ENCODE measurements around the gene ACADM. TPM values are rescaled to one million over a fixed set of nuclear protein-coding genes. Genes with fewer than 3 reads are reported as not detected.

Gene ACADM
- total and polyA plus RNA-seq, 2 experiments from 2014 or later, result 37.7 to 52.8 TPM

DNA sequence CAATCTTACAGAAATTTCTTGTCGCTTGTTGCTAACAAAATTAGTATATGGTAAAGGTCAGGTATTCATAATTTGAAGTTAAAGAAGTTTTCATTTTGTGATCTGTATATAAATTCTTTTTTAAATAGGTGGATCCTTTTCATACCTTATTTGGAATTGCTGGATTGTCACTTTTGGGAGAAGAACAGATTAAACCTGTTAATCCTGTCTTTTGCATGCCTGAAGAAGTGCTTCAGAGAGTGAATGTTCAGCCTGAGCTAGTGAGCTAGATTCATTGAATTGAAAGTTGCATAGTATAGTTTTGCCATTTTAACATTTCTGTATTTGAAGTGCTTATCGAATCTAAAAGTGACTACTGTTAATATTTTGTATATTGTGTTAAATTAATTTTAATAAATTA lies 69.9 kb downstream of the ACADM start:
- Mint-ChIP-seq H3K27me3 (ENCODE audit: insufficient read depth, low read depth, poor library complexity) (peaks cover 5% of the 10 kb centered on the region), H3K4me1 (peaks cover 19% of the 10 kb centered on the region), H3K4me3 (no peak overlapping the region), H3K9me3 (no peaks in the 10 kb centered on the region; the same call in 2 of the 3 replicates), H3K36me3 (ENCODE audit: low read depth) (peaks cover 97% of the 10 kb centered on the region), H3K27ac (no peak overlapping the region)
- Histone ChIP-seq H3K27me3 (ENCODE audit: insufficient read depth) (no peaks in the 10 kb centered on the region), H3K36me3 (ENCODE audit: insufficient read depth) (peaks cover 67% of the 10 kb centered on the region), H3K4me1 (ENCODE audit: insufficient read depth) (peaks cover under 1% of the 10 kb centered on the region; the same call in 1 of the 2 replicates), H3K79me2 (replicated peaks; ENCODE audit: insufficient read depth) (peaks cover 37% of the 10 kb centered on the region), H3K9me2 (ENCODE audit: insufficient read depth) (no peaks in the 10 kb centered on the region), H2AFZ (no peak overlapping the region), H3K4me3 (no peak overlapping the region), H3K27ac (ENCODE audit: low read depth) (no peak overlapping the region), H4K20me1 (replicated peaks; ENCODE audit: insufficient read depth) (peaks cover 50% of the 10 kb centered on the region), H3K4me2 (no peak overlapping the region), H3F3A (replicated peaks; ENCODE audit: low read depth) (peaks cover 43% of the 10 kb centered on the region)
- no peak for ATAC-seq
- TF ChIP-seq ZNF331 (CRISPR knock-in tag; IDR thresholded peaks at IDR 0.05; ENCODE audit: low read depth), result no peak
- no peak for TF ChIP-seq EZH2 (IDR thresholded peaks at IDR 0.05; ENCODE audit: low read depth, unreplicated experiment)
- TF ChIP-seq POLR2AphosphoS5 (IDR thresholded peaks at IDR 0.05; ENCODE audit: low read depth), result no peak
- TF ChIP-seq CREB1 (CRISPR knock-in tag; IDR thresholded peaks at IDR 0.05; ENCODE audit: low read depth), result no peak
- no peak for TF ChIP-seq EZH2phosphoT487 (IDR thresholded peaks at IDR 0.05; ENCODE audit: unreplicated experiment)
- no peak for TF ChIP-seq ZNF462 (CRISPR knock-in tag; IDR thresholded peaks at IDR 0.05)
- no peak for TF ChIP-seq NANOG (IDR thresholded peaks at IDR 0.05; ENCODE audit: borderline replicate concordance)
- no peak for TF ChIP-seq CTCF (conservative IDR thresholded peaks at IDR 0.05; ENCODE audit: low read depth in 2 of 2)
- TF ChIP-seq, protein P1, sequence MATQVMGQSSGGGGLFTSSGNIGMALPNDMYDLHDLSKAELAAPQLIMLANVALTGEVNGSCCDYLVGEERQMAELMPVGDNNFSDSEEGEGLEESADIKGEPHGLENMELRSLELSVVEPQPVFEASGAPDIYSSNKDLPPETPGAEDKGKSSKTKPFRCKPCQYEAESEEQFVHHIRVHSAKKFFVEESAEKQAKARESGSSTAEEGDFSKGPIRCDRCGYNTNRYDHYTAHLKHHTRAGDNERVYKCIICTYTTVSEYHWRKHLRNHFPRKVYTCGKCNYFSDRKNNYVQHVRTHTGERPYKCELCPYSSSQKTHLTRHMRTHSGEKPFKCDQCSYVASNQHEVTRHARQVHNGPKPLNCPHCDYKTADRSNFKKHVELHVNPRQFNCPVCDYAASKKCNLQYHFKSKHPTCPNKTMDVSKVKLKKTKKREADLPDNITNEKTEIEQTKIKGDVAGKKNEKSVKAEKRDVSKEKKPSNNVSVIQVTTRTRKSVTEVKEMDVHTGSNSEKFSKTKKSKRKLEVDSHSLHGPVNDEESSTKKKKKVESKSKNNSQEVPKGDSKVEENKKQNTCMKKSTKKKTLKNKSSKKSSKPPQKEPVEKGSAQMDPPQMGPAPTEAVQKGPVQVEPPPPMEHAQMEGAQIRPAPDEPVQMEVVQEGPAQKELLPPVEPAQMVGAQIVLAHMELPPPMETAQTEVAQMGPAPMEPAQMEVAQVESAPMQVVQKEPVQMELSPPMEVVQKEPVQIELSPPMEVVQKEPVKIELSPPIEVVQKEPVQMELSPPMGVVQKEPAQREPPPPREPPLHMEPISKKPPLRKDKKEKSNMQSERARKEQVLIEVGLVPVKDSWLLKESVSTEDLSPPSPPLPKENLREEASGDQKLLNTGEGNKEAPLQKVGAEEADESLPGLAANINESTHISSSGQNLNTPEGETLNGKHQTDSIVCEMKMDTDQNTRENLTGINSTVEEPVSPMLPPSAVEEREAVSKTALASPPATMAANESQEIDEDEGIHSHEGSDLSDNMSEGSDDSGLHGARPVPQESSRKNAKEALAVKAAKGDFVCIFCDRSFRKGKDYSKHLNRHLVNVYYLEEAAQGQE (IDR thresholded peaks at IDR 0.05; ENCODE audit: unreplicated experiment), result no peak
- TF ChIP-seq JUNB (IDR thresholded peaks at IDR 0.05; ENCODE audit: unreplicated experiment), result no peak
- no peak for TF ChIP-seq ETS1 (IDR thresholded peaks at IDR 0.05)
- DNase-seq (ENCODE audit: low spot score), result no peak
